ENCODE results near the gene RAP2A.
A peak's percentile ranks its signal among the peaks of the same experiment; 100 is the strongest.

RAP2A gene

DNA sequence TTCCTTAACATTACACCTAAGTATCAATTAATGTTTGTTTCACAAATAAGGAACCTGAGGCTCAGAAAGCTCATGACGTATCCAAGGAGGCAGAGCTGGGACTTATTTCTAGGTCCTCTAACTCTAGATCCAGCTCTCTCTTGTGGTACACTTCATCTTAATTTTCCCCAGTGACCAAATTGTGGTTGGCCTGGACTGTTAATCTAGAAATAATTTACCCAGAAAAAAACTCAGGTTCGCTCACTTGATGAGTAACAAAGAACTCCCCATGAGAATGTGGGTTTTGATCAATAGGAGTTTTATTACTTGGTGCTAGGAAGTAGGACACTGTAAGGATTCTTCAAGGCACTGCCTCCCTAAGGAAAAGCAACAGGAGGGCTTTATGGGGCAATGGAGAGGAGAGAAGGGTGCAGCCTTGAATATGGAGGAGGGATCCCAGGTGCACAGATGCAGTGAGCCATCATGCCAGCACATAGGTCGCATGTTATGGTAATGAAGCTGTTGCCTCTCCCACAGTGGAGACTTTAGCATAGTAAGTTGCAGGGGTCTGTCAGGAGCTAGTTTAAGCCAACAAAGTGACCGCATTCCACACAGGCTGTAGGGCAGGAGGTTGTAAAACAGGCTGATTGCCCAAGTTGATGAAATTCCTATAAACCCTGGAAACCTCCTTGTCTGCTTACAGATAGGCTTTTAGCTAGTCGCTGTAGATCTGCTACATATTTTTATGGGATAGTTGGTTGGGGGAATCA lies 14.7 kb downstream of the RAP2A start:
- no peak for DNase-seq
- no peak for ATAC-seq

DNA sequence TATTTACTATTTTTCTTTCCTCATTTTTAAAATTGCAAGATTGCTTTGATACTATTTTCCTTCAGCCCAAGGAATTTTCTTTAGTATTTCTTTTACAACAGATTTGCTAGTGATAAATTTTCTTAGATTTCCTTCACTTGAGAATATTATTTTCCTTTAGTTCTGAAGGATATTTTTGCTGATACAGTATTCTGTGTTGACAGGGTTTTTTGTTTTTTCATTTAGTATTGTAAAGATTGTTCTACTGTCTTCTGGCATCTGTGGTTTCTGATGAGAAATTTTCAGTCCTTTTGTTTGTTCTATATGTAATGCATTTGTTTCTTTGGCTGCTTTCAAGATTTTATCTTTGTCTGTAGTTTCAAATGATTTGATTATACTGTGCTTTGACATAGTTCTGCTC lies 20.7 kb downstream of the RAP2A start:
- no peak for ATAC-seq
- no peak for DNase-seq

DNA sequence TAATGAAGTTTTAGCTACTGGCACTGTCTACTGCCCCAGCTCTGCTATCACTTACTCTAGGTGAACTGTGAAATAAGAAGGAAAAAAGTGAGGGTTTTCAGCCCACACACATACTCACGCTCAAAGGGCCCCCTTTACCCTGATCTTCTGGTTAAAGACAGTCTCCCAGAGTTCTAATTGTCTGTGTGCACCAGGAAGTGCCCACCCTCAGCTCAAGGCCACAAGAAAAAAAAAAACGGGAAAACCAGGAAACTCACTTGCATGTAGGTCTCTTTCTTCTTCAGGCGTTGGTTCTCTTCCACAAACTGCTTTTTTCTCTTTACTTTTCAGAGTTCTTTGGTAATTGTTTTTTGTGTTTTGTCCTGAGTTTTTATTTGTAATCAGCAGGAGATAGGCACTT lies 22.1 kb downstream of the RAP2A start:
- DNase-seq (no peak), ATAC-seq (no peak)

DNA sequence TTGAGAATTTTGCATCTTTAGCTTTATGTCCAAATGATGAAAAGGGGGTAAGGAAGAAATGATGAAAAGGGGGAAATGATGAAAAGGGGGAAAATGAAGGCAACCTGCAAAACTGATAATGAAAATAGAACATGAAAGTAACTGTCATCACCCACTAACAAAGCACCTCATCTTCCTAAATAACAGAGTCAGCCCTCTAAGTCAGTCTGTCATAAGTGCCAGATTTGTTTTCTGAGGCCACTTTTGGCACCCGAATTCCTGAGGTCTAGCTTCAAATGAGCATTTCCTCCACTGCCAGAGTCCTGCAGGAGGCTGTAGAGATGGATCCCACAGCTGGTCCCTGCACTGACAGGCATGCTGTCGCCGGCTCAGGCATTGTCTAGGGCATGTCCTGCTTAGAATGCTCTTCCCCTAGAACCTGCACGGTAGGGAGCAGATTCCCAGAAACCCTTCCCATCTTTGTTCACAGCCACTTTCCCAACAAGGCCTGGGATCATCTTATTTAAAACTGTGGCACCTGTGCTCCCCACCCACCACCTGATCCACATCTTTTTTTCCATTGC lies 25.3 kb downstream of the RAP2A start:
- no peak for ATAC-seq
- no peak for DNase-seq

DNA sequence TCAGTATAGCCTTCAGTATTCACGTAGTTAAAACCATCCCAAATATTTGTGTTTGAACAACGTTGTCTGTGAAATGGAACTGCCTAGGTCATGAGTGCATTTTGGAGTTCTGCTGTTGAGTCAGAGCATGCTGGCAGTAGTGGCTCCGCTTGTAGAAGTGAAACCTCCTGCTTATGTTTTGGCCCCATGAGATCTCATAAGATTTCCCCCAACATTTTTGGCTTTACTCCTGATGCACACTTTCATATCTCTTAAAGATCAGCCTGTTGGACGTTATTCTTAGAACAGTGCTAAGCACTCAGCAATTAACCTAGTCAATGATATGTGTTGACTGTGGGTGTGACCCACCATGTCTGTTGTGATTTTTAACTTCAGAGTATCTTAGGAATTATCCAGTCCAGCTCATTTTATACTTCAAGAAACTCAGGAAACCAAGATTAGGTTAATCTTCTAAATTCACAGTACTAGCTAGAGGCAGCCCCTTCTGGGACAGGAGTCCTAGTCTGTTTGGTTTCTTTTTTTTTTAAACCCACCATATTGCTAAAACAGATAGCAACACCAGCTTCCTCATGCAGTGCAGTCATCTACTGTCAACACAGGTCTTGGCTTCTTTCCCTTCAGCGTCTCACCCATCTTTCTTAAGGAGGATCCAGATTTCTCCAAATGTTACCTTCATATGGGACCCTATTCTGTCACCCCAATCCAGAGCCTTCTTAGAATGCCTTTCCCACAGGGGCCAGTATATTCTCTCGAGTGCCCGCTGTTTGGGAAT lies 26.2 kb downstream of the RAP2A start:
- DNase-seq (no peak), ATAC-seq (peak; percentile 57)

DNA sequence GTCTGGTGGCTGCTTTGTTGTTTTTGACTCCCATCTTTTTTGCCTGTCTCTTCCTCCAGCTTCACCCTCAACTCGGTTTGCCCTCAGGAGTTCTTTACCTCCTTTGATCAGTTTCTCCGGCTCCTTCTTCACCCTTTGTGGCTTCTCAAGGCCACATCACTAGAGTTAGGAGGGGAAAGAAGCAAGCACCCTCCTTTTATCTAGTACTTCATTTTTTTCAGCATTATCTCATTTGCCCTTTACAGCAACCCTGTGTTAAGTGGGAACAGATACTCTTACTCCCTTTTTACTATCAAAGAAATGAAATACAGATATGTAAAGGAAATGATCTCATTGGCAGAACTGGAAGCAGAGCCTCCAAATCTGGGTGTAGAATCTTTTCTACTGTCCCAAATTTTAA lies 26.9 kb downstream of the RAP2A start:
- ATAC-seq (peak; percentile 43), DNase-seq (no peak)

DNA sequence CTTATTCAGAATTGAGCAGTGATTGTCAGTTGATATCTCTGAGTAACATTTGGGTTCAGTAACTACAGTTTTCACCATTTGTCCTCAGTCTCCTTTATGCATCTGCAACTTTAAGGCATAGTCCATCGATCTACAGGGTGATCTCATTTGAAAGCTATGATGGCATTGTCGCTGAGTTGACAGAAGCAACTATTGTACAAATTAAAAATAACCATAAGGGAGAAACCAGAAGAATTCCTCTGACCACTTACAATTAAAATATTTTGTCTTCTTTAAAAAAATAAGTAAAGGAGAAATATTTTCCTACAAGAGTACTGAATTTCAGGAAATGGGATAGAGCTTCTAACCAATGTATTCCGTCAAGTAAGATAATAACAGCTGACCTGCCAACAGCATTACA lies 30.6 kb downstream of the RAP2A start:
- ATAC-seq (no peak), DNase-seq (no peak)

DNA sequence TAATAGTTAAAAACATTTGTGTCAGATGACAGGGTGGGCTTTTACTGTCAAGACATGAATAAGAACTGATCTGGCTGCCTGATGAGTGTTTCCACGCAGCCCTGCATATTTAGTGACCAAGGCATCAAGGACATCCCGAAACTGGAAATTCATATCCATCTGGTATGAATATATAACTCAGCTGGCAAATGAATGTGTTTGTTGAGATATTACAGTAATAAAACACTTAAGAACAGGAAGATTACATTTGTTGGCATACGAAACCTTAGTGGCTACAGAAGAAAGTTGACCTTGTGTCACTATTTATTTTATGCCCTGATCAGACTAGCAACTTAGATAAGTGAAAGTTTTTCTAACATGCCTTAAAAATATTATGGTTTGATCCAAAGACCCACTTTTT lies 32.8 kb downstream of the RAP2A start:
- ATAC-seq (no peak), DNase-seq (no peak)

DNA sequence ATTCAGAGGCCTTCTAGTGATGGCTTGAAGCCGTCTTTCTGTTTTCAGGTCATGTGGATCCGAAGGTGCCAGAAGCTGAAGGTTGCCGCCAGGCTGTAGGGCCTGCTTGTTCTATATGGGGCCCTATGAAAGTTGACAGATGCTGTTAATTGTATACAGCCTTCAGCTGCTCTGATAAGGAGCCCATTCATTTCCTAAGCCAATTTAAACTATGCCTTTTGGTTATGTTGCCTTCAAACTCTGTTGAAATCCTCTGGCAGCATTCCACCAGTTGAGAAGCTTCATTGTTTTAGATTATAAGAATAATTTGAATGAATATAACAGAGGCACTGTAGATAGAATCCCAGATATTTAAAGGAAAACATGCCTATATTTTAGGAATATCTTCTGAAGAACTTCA lies 34.4 kb downstream of the RAP2A start:
- ATAC-seq (no peak), DNase-seq (no peak)

DNA sequence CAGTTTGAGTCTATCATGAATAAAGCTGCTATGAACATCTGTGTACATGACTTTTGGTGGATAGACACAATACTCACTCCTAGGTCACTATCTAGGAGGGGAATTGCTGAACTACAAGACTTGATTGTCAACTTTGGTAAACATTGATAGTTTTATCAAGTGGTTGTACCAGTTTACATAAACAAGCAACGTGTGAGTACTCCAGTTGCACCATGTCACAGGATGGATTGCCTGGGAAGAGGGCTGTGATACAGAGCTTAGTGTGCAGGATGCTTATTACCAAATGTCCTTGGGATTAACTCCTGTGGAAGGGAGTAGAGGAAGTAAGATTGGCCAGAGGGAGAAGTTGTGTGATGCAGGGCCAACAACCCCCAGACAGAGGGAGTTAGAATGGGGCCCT lies 37.7 kb downstream of the RAP2A start:
- no peak for DNase-seq
- no peak for ATAC-seq

DNA sequence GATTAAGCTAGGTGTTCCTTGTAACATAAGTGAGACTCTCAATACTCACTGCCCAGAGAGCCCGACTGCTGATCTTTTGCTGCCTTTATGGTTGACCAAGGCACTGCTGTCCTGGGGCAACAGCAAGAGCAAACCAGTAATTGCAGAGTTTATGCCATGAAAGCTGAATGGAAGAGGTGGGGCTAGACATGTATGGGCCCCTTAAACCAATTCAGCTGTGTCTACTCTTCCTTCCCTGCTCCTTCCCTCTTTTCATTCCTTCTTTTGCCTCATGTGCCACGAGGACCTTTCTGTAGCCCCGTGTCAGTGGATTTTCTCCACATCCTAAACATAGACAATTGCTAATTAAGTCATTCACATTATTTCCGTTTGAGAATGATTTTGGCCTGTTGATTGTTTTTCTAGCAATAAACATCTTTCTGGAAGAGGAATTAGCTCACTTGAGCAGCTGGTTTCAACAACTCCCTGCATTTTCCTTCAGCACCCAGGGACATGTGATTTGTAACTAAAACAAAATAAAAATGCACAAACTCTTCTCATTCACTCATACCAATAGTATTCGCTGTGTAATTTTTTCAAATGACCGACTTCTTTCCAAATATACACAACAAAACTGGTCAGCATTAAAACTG lies 40.5 kb downstream of the RAP2A start:
- no peak for DNase-seq
- ATAC-seq: no peak

DNA sequence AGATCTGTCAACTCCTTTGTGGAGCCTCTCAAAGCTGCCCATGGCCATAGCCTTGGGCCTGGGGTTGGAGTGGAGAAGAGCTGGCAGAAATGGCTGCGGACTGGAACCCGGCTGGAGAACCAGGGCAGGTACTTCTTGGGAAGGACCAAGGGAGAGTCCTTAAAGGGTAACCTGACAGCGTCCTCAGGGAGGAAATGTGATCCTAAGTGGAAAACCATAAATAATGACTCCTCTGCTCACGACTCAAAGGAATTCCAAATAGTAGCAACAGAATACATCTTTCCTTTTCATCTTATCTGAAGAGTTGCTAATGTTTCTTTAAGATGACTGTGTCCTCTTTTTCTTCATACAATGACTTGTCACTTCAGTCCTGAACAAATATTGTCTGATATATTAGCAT lies 41.0 kb downstream of the RAP2A start:
- ATAC-seq (no peak), DNase-seq (no peak)

DNA sequence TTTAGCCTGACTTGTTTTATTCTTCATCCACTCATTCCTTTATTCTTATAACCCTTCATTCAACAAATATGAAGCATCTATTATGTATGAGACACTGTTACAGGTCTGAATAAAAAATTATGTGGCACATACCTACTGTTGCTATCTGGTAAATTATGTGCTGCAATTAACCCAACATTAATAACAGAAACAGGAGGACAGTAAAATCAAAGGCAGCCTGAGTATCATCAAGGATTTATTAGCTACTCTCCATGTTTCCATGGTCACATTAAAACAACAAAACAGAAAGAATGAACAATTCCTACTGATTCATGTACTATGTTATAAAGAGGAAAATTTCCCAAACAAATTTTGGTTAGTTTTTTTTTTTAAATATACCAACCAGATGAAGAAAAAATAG lies 43.9 kb downstream of the RAP2A start:
- DNase-seq: no peak
- no peak for ATAC-seq

DNA sequence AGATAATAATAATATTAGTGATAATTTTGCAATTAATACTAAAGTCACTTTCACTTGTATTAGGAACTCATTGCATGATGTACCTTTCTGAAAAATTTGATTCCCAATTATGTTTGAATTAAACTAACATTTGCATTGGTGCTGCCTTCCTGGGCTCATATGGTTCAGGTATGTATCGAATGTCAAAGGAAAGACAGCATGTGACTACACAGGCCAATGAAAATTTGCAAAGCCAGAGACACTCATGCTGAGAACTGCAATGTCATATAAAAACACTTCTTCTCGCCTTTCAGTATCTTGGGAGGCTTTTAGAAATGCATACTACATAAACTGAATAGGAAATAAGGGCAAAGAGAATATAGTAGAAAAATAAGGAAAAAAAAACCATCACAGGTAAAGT lies 44.3 kb downstream of the RAP2A start:
- DNase-seq (no peak), ATAC-seq (no peak)

DNA sequence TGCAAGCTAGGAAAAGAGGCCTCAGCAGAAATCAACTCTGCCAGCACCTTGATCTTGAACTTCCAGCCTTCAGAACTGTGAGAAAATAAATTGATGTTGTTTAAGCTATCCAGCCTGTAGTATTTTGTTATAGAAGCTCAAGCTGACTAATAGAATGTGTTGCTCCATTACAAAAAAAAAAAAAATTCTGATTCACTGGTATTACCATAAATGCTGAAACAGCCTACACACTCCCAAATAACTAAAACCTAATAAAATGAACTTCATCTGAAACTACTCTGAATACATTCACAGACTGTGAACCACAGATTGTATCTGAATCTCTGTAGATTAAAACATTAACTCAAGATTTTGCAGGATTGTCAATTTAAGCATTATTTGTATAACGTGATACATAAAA lies 49.5 kb downstream of the RAP2A start:
- no peak for ATAC-seq
- no peak for DNase-seq

DNA sequence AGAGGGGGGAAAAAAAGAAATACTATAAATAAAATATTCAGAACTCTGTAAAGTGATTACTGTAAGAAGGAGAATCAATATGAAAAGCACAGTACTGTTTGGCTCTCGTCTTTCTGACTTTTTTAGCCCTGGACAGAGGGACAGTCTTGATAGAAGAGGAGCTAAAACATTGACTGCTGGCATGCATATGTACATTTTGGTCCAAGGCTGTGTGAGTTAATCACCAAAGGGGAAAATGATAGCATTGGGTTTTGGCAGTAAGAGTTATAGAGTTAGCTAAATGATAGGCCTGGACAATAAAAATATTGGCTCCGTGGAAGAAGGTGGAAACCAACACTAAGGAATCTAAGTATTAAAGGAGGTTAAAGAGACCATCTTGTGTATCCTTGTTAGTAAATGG lies 50.3 kb downstream of the RAP2A start:
- DNase-seq (no peak), ATAC-seq (no peak)

DNA sequence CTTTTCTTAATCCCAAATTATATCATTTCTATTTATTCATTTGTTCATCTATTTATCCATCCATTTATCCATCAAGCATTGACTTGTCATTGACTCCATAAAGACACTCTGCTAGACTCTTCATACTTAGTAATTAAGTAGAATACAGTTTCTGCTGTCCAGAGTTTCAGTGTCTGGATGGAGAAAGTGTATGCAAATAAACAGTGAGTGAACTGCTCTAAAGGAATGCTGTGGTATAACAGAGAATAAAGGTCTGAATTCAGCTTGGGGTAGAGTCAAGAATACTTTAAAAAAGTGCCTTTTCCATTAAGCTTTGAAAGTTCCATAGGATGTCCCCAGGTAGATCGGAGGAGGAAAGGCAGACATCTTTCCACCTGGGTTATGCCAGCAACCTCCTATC lies 51.4 kb downstream of the RAP2A start:
- DNase-seq (no peak), ATAC-seq (no peak)

DNA sequence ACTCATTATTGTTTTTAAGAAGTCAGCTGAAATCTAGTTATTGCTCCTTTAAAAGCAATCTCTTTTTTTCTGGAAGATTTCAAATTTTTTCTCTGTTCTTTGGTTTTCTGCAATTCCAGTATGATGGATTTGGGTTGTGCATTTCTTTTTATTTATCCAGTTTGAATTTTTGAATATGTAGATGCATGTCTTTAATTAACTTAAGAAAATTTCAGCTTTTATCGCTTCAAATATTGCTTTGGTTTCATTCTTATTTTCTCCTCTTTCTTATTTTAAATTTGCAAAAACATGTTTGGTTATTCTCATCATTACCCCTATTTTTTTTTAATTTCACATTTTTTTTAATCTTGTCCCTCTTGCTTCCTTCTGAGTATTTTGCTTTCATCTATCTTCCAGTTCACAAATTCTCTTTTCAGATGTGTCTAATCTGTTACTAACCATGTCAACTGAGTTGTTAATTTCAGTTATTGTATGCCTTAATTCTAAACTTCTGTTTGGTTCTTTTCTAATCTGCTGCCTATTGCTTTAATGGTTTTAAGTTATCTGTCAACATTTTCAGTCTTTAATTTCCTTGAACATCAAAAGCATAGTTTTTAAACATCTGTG lies 56.8 kb downstream of the RAP2A start:
- DNase-seq (no peak), ATAC-seq (no peak)

DNA sequence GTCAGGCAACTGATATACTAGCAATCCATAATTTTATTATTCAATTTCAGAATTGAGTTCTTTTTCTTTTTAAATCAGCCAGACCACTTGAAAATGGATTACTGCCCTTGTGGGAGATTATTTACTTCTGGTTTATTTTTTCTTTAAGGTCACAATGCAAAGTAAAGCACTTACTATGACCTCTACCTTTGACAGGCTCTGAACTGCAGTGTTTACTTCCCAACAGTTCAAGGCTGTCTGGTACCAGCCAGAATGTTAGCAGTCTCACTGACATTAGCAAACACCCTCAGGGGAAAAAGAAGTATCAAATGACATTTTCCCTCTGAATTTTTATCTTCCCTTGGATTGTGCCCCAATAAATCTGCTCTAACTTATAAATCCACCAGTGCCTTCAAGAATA lies 57.5 kb downstream of the RAP2A start:
- no peak for ATAC-seq
- DNase-seq: no peak

DNA sequence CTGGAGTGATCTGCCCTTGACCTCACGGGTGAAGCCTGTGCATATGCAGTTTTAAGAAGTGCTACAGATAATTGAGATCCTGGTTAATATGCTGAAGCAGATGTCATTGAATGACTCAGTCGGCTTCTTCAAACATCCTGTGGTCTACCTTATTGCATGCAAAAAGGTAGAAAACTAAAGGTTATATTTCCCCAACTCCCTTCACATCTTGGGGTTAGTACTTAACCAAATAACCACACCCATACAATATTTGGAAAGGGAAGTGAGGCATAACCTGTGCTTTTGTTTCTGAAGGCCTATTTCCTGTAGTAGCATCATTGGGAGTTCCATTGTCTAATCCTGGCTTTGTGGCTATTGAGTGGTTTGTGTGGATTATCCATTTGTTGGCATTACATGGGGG lies 58.3 kb downstream of the RAP2A start:
- ATAC-seq: no peak
- DNase-seq: no peak

DNA sequence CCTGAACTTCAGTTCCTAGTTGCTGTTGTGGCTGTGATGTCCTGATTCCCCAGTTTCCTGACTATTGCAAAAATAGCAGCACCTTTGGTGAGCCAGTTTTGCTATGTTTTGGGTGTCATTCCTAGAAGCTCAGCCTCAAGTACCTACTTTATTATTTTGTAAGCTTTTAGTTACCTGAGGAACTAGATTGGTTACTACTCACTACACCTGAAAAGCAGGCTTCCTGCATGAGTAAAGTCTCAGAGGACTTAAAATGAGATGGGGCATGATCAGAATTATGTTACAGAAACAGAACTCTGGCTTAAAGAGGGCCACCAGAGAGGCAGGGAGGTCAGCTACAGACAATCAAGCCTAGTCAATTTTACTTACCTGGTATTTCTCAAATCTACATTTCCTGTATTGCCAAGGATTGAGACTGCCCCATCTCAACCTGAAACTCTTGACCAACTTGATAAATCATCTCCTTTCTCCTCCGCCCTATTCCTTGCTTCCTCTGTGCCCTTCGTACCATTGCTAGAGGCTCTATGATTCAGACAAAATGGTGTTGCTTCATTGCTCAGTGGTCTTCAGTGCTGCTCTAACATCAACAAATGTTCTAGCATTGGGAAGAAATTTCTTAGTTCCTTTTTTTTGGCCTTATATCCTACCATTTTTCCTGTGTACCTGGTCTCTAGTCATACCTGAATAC lies 58.9 kb downstream of the RAP2A start:
- DNase-seq (no peak), ATAC-seq (no peak)

DNA sequence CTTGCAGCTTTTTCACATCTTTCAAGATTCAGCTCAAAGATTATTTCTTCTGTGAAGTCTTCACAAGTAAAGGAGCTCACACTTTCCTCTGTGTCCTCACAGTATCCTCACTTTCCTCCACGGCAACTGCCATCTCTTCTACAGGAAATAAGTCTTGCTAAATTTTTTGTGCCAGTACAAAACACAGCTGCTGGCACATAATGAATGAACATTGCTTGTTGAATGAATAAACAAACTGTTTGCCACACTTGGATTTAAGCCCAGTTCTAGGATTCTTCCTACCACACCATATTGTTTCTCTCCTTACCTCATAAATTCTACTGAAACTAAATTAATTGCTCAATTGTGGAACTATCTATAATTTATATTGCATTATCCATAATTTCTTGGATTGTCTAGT lies 59.5 kb downstream of the RAP2A start:
- ATAC-seq (no peak), DNase-seq (no peak)
